Limb (tissue), 2 donors: Measurements from ENCODE around the gene PKNOX2.

Source experiments
- DNase-seq, 2 donors: peaks; one replicate each; pipeline ENCODE4 v3.0.0-alpha.2; 2016; ENCODE audit errors: extremely low spot score in 2 of 2

The PKNOX2 gene

DNA sequence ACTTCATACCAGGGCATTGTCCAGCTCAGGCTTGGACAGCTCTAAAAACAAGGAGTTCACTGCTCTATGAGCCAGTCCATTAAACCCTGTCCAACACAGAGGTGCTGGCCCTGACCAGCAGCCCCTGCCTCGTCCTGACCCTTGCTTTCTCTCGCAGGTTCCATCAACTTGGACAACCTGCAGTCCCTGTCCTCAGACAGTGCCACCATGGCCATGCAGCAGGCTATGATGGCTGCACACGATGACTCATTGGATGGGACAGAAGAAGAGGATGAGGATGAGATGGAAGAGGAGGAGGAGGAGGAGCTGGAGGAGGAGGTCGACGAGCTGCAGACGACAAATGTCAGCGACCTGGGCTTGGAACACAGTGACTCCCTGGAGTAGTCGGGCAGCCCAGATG is 266.5 kb downstream of the PKNOX2 start:
- DNase-seq, result no peak

GRCh38 chr11:125431481-125431880 is 266.9 kb downstream of the PKNOX2 start:
- no peak for DNase-seq

GRCh38 chr11:125433454-125434121 is 269.0 kb downstream of the PKNOX2 start:
- peak; percentile 18 to 71 for DNase-seq

DNA sequence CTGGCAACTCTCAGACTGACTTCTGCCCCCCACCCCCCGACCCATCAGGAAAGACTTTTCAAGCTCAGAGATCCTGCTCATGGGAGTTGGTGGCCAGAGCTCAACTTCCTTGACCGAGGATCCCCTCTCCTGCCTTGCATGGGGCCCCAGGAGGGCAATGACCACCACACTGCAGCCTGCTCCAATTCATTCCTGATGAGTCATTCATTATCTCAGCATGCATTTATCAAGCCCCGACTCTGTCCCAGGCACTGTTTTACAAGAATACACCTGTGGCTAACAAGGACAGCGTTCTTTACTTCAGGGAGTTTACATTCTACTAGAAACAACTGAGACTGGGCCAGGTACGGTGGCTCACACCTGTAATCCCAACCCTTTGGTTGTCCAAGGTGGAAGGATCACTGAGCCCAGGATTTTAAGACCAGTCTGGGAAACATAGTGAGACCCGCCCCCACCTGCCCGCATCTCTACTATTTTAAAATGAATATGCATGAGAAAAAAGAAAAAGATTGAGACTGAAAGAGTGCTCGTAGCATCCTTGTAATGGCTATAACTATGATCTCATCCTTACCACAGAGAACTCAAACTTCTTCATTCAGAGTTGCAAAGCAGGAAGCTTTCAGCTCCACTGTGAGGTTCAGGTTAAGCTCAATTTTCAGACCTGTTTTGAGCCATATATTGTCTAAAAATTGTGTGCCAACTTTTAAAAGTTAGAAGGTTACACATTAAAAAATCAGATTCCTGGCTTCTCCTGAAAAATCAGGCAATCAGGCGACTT is 271.1 kb downstream of the PKNOX2 start:
- no peak for DNase-seq

DNA sequence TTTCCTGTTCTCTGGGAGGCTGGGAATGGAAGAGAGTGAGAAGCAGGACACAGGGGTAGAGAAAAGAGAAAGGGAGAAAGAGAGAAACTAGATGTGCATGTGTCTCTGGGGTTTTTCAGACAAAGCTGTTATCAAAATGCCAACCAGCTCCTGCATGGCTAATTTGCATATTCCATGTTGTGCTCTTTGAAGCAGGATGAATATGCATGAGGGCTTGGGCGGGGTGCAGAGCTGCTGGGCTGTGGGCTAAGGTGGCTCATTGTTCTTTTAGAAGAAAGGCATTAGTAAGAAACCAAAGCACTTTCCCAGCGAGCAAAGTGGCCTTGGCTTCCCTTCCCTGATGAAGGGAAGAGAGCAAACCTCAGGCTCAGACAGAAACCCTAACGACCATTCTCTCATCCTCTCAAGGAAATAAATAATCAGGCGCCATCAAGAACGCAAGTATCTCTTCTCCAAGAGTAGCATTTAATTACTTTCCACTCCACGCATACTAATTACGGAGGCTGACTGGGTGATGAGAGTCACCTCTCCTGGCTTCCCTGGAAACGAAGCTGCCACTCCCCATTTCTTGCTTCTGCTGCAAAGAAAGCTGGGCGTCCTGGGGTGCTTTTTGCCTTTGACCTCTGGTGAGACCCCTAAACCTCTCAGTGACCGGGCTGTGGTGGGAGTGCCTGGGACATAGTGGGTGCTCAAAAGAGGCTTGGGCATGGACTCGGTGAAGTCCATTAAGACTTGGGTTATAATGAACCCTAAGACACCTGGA is 277.3 kb downstream of the PKNOX2 start:
- DNase-seq, result no peak

- no peak for DNase-seq
Observed at GRCh38 chr11:125442946-125443345, 278.4 kb downstream of the PKNOX2 start.

DNA sequence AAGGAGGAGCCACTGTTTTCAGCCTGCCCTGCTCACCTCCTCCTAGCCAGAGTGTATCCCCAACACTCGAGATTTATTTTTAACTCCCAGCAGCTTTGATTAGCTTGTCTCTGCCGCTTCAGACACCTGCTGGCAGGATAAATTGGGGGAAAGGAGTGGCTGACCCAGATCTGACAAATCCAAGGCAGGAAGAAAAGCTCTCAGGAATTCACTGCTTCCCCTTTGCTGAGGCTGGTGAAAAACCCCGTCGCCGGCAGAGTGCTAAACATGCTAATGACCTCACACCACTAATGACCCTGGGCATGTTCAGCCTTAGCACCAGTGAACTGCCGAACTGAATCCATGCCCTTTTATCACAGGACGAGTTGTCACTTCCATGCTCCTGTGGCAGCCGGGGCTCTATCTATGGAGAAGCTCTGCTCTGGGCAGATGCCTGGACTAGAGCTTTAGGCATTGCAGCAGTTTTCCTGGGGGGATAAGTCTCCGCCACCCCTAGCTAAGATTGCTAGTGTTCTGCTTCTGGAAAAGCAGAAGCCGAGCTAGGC is 279.3 kb downstream of the PKNOX2 start:
- no peak for DNase-seq

DNA sequence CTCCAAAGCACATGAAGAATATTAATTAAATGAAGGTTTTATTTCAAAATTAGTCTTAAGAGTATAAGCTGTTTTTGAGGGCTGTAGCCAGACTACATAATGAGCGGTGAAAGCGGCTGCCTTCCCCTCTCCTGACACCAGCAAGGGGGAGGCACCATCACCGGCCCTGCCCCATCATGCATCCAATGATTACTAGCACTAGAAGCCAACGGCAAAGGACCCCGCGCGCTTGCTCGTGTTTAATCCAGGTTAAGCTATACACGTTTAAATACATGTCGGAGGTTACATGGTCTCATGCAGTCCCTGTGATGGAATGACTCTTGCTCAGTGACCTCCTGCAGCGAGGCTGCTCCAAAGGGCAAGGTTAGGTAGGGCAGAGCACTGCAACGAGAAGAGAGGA is 281.2 kb downstream of the PKNOX2 start:
- no peak for DNase-seq

DNA sequence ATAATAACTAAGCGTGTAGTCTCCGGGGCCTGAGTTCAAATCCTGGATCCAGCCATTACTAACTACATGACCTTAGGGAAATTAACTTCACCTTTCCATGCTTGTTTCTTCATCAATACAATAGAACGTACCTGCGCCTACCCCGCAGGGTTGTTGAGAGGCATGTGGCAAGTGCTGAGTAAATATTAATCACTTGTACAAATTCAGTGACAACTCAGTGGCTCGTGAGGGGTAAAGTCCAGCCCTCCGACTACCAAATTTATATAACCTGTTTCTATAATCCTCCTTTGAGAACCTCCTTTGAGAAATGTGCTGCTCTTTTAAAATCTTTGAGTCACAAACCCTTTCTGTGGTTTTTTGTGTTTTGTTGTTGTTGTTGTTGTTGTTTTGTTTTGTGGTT is 281.7 kb downstream of the PKNOX2 start:
- no peak for DNase-seq

DNA sequence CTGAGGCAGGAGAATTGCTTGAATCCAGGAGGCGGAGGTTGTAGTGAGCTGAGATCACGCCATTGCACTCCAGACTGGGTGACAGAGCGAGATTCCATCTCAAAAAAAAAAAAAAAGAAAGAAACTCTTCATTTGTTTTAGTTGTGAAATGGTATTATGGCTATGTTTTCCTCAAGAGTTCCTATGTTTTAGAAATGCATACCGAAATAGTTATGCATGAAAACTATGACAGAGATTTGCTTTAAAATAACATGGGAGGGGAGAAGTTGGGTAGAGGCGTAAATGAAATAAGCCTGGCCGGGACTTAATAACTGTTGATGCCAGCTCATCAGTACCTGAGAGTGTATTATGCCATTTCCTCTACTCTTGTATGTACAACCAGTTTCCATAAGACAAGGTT is 283.2 kb downstream of the PKNOX2 start:
- DNase-seq, result no peak

DNA sequence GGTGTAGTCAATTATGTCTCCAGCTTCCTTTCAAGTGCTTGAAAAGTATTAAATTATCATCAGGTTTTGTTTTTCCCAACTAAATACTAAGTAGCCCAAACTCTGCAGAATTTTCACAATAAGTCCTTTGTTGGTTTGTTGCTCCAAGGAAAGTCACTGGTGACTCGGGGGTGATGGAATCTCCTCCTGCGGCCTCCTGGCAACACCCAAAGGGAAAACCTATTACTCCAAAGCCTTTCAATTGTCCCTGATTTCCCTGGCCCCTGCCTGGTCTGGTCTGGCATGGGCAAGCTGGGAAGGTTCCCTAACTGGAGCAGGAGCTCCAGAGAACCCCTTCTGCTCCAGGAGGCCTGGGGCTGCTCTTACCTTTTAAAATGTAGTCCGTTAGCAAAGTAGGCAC is 283.6 kb downstream of the PKNOX2 start:
- no peak for DNase-seq

DNA sequence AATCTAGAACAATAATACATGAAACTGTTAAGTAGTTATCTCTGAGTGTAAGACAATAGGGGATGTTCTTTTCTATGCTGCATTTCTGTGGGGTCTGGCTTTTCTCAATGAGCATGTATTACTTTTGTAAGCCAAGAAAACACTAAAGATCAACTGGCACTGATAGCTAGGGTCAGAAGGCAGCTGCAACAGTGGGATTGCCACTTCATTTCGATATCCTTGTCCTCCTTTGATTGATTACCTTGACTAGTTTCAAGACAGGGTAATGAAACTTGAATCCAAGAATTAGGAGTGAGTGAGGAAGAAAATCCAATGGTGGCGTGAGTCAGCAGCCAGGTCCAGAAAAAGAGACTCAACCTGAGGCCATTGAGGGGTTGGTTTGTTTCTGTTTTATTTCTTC is 285.0 kb downstream of the PKNOX2 start:
- no peak for DNase-seq

DNA sequence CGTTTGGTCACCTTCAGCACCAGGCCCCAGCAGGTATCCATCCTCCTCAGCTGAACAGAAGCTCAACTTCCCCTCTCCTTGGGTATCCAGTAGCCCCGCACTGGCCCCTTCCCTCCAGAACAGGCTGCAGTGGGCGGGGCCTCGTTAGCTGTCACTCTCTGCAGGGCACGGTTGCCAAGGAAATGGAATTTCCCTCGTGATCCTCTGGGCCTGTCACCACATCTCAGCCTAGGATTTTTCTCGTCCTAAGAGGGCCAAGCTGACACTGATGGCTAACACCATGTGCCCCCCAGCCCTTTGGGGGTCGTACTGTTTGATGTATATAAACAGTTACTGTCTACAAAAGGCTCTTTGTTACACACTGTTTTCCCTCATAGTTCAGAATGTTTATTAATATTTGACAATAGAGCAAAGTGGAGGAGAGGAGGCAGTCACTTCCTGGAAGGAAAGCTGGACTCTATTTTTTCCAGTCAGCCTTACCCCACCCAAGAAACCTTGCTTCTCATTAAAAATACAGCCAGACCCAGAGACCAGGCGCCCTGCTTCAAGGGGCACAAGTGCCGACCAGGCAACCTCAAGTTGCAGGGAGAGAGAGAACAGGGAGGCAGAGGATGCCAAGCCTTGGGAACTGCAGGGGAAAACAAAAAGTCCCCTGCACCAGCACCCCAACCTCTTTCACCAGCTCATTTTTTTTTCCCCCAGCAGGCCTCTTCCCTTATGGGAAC is 287.0 kb downstream of the PKNOX2 start:
- peak; percentile 10 to 79 for DNase-seq

DNA sequence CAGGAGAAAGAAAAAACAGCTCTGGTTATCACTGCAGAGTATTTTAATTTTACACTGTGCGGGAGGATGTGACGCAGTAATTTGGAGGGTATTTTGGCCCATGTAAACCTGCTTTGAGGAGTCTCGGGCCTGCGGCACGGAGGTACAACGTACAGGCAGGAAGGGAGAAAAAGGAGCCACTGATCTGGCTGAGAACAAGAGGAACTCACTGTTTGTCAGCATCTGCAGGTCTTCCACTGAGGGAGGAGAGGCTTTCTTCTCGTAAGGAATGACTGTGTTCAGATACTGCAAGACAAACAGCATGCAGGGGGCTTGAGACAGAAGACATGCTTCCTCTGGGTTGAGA is 287.5 kb downstream of the PKNOX2 start:
- DNase-seq, result no peak

- DNase-seq, result no peak
Observed at GRCh38 chr11:125454047-125454446, 289.5 kb downstream of the PKNOX2 start.

DNA sequence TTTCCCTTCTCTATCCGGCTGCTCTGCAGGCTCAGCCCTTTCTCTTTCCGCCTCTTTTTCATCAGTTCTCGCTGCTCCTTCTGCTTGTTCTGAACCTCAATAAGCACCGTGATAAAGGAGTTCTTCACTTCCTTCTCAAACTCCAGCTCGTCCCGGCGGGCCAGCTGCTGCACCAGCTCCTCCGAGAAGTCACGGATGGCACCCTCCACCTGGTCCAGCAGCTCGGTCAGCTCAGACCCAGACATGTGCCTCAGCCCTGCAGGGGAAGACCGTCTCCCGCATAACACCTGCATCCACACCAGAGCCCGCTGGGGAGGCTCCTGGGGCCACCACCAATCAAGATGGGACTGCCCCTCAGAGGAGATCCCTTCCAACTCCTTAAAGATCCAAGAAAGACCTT is 291.3 kb downstream of the PKNOX2 start:
- no peak for DNase-seq

DNA sequence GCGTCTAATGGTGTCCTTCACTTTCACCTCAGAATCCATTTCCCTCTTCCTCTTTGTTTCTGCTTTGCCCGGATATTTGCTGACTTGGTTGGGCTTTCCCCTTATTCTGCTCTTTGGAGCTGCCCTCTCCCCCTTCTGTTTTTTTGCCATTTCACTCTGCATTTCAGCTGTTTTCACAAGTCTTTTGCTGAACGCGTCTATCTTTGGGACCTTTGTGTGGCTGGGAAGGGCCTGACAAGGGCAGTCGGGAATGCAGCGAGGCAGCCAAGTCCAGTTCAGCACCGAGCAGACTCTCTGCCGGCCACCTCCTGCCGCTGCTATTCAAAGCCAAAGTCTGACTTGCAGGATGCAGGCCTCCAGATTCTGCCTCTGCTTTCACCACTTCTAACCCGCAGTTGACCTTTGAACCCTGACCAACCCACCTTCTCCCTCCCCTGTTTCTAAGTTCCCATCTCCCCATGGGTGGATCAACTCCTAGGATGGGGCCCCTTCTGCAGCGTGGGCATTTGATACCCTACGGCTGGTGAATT is 293.3 kb downstream of the PKNOX2 start:
- DNase-seq, result peak; percentile 49 to 59

- no peak for DNase-seq
Observed at GRCh38 chr11:125460275-125460674, 295.7 kb downstream of the PKNOX2 start.

GRCh38 chr11:125463590-125464269 is 299.2 kb downstream of the PKNOX2 start:
- DNase-seq, result no peak

- DNase-seq, result no peak
Observed at GRCh38 chr11:125464270-125464662, 299.7 kb downstream of the PKNOX2 start.

- DNase-seq, result no peak
Observed at GRCh38 chr11:125464666-125465065, 300.1 kb downstream of the PKNOX2 start.
